C4-2B (cell line): ENCODE results near the gene SH2D3C.

ENCODE experiments used
- CTCF ChIP-seq: fragments of 450-650 bp; conservative IDR thresholded peaks from 2 replicates; pipeline ENCODE4 v1.5.1; 2017; ENCODE audit warnings: mild to moderate bottlenecking
- ZFX ChIP-seq: fragments of 450-650 bp; IDR thresholded peaks from 2 replicates; pipeline ENCODE4 v1.6.1; 2017

- TF ChIP-seq CTCF (no peak), ZFX (no peak)
Observed at GRCh38 chr9:127751269-127752054, 27.0 kb downstream of the SH2D3C start.
